LoVo (cell line): ENCODE measurements around the gene MKNK1.

Source experiments
- DNase-seq: peaks from one replicate; pipeline ENCODE4 v3.0.0-alpha.2; 2016; ENCODE audit warnings: low spot score

The MKNK1 gene

DNA sequence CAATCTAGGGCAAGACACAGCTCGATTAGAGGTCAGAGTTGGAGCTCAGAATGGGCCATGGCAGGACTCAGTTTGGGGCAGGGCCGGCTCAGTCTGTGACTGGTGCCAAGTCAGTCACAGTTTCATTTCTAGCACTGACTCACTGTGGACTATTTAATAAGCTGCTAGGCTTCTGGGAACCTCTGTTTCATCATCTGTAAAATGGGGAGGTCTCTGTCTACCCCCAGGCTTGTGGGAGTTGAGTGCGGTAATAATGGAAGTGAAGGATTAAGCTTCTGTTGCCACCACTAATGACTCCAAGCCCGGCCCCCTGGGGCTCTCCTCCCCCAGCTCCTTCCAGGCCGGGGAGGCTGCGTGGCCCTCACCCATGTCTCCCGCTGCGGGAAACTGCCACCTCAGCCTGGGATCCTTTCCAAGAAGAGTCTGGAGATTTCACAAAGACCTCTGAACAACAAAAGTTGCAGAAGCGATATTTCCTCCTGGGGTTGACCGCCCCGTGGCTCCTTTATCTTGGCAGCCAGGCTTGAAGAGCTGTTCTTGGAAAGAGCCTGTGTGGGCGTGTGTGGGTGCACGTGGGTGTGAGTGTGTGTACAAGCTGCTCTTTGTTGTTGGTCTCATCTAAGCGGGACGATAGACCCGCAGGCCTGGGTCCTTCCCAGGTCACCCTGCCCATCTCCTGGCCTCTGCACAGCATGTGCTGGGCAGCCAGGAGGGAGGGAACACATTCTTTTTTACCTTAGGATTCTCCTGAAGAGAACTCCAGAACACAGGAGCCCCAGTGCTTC is 81.7 kb downstream of the MKNK1 start:
- peak; percentile 50 for DNase-seq

DNA sequence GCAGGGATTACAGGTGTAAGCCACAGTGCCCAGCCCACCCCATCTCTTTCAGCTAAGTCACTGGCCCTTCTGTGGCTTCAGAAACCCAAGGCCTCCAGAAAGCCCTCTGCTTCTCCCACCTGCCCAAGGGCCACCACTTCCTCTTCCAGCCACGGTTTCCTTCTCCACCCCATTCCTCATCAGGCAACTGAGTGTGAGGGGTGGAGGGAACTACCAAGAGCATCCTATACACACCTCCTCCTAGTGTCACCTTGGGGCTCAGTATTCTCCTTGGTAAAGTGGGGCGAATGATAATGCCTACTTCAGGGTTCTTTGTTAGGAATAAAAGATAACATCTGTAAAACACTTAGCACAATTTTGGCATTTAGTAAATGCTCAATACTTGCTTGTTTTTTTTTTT is 82.7 kb downstream of the MKNK1 start:
- DNase-seq: no peak

GRCh38 chr1:46520063-46520911 is 83.8 kb downstream of the MKNK1 start:
- peak; percentile 8 for DNase-seq

DNA sequence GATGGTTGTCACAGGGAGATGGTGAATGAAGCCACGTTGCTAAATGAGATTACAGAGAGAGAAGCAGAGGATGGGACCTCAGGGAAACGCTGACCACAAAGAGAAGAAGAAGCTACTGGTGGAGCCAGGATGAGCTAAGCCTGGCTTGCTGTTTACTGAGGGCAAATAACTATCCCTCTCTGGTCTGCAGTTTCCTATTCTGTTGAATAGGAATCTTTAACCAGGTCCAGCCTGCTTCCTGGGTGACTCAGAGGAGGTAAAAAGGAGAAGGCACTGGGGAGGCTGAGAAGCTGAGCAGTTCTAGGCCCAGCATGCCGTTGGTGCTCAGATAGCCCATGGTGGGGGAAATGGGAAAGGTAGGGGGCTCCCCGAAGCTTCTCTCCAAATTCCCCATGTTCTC is 84.9 kb downstream of the MKNK1 start:
- no peak for DNase-seq

DNA sequence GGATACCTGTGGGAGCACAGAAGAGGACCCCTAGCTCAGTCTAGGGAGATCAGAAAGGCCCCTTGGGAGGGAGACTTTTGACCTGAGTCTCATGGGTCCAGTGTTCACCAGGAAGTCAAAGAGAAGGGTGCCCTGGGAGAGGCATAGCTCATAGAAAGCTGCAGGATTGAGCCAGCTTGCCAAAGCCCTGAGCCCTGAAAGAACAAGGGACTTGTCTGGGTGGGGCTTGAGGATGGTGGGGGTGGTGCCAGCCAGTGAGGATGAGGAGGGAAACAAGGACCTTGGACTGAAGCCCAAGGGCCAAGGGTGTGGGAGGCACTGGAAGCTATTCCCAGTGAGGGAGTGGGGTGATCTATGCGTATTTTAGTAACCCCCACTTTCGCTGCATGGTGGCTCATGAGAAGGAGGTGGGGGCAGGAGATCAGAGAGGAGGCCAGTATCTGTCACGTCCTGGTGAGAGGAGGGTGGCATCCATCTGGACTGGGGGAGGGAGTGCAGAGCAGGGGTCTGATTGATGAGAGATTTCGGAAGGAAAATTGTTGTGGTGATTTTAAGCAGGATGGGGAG is 86.1 kb downstream of the MKNK1 start:
- DNase-seq: peak; percentile 29

DNA sequence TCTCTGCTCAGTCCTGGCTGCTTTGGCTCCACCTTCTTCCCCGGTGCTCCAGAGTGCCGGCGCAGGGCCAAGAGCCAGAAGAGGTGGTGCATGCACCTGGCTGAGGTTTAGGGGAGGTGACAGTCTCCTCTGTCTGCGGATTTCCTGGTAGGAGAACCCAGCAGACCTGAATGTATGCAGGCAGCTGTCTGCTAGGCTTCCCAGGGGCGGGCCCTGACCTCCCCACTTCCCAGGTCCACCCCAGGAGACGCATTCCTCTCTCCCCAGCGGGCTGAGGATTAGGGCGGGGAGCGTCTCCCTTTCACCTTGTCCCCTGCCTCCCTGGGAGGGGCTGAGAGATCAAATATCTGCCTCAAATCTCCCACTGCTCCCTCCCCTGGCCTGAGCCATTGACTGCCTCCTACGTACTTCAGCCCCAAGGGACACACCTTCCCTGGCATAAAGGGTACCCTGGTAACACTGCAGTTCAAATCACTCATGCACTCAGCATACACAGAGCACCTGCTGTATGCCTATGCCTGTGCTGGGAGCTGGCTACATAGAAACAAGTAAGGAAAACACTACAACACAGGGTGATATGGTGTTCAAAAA is 87.0 kb downstream of the MKNK1 start:
- peak; percentile 87 for DNase-seq

GRCh38 chr1:46516200-46516950 is 87.7 kb downstream of the MKNK1 start:
- no peak for DNase-seq

DNA sequence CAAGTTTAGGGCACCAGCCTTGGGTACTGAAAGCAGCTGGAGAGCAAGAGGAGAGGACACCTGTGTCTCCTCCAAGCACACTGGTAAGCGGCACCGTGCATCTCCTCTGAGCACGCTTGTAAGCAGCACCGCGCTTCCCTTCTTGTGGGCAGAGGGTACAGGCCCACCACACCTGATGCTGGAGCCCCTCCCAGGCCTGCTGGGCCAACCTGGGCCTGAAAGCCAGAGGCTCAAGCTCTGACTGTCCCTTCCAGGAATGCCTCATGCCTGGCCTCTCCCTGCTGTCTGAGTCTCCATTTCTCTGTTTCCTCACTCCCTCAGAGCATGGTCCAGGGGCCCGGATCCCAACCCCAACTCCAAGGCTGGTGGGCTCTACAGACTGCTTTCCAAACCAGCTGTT is 88.5 kb downstream of the MKNK1 start:
- DNase-seq: no peak

DNA sequence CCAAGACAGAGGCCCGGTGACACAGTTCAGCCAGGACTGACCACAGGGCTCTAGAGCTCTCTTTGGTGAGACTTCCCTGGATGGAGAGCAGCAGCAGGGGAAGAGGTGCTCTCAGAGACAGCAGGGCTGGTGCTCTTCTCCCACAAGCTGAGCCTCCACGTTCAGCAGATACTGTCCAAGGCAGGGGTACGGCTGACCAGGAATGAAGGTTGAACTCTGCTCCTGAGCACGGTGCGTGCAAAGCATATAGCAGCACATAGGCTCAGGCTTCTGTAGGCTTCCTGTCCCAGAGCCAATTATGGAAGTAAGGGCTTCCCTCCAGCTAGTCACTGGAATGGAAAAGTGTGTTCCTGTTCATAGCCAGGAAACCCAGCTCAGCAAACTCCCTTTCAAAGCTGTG is 90.5 kb downstream of the MKNK1 start:
- no peak for DNase-seq

DNA sequence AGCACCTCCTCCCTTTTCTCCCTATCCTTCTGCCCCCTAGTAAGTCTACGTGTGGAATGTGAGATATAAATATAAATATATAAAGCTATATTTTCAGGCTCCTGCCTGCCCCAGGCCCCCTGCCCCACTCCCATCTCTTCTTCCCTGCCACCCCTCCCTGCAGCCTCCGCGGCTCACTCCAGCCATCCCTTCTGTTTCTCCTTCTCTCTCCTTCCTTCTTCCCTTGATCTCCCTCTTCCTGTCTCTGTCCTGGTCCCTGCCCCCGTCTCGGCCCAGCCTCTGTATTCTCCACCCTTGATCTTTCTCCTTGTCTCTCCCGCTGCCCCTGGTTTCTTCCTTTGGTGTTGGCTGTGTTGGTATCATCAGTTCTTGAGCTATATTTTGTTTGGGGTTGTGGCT is 91.3 kb downstream of the MKNK1 start:
- DNase-seq: no peak

GRCh38 chr1:46512135-46512791 is 91.8 kb downstream of the MKNK1 start:
- no peak for DNase-seq

GRCh38 chr1:46510998-46511365 is 93.1 kb downstream of the MKNK1 start:
- DNase-seq: no peak

DNA sequence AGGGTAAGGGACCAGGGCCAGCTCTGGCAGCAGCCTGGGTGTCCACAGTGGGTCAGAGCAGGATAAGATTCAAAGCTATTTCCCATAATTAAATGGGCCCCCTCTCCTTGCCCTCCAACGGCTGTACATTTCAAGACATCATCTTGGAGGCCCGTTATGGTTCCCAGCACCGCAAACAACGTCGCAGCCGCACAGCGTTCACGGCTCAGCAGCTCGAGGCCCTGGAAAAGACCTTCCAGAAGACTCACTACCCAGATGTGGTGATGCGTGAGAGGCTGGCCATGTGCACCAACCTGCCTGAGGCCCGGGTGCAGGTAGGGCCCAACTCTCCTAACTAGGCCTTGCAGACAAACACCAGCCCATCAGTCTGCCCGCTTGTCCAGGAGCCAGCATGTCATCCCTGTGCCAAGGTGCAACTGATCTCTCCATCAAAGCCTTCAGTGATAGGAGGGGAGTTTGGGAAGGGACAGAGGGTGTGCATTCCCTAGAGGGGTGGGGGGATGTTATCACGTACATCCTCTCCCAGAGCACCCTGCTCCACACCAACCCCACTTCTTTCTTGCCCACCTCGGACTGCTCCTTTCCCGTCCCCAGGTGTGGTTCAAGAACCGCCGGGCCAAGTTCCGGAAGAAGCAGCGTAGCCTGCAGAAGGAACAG is 93.6 kb downstream of the MKNK1 start:
- DNase-seq: no peak

- DNase-seq: no peak
Observed at GRCh38 chr1:46508757-46509156, 95.3 kb downstream of the MKNK1 start.
